ENCODE measurements around the gene PRR5.

GRCh38 chr22:44676441-44677352 lies 25.3 kb upstream of the PRR5 start:
- TF ChIP-seq POLR2A (IDR thresholded peaks at IDR 0.05; ENCODE audit: low read depth, low read length) (no peak), TAF1 (IDR thresholded peaks at IDR 0.05; ENCODE audit: low read depth, low read length) (no peak), POLR2AphosphoS5 (IDR thresholded peaks at IDR 0.05; ENCODE audit: low read depth, low read length) (no peak)

All from GM12891 (cell line).